ENCODE data around the gene ARHGAP24. TPM values are rescaled to one million over a fixed set of nuclear protein-coding genes. Genes with fewer than 3 reads are reported as not detected.

Gene ARHGAP24
- total and polyA plus RNA-seq, 2 of the 13 experiments (the other 11 are each of a cell fraction or from before 2014, with no cell fraction given), result 0.07 to 0.55 TPM

- no peaks in the 10 kb centered on the region for H4K20me1 ChIP-seq (ENCODE audit: insufficient read depth, low read length)
- no peak overlapping the region for H3K27ac ChIP-seq (ENCODE audit: extremely low read length, insufficient read depth, low read length)
- TF ChIP-seq FOXO1 (CRISPR knock-in tag; IDR thresholded peaks at IDR 0.05), result no peak
- TF ChIP-seq, protein P1, sequence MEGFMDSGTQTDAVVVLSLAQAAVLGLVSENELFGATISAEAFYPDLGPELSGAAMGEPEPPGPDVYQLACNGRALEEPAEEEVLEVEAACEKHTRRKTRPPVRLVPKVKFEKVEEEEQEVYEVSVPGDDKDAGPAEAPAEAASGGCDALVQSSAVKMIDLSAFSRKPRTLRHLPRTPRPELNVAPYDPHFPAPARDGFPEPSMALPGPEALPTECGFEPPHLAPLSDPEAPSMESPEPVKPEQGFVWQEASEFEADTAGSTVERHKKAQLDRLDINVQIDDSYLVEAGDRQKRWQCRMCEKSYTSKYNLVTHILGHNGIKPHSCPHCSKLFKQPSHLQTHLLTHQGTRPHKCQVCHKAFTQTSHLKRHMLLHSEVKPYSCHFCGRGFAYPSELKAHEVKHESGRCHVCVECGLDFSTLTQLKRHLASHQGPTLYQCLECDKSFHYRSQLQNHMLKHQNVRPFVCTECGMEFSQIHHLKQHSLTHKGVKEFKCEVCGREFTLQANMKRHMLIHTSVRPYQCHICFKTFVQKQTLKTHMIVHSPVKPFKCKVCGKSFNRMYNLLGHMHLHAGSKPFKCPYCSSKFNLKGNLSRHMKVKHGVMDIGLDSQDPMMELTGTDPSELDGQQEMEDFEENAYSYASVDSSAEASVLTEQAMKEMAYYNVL (CRISPR knock-in tag; IDR thresholded peaks at IDR 0.05; ENCODE audit: borderline replicate concordance), result no peak
- no peak for TF ChIP-seq CREM (IDR thresholded peaks at IDR 0.05)
- TF ChIP-seq CREM (CRISPR knock-in tag; IDR thresholded peaks at IDR 0.05), result no peak
- TF ChIP-seq KDM3A (CRISPR knock-in tag; IDR thresholded peaks at IDR 0.05; ENCODE audit: low read depth), result no peak
- TF ChIP-seq TCF7 (IDR thresholded peaks at IDR 0.05; ENCODE audit: low read depth), result no peak
- TF ChIP-seq, protein P2, sequence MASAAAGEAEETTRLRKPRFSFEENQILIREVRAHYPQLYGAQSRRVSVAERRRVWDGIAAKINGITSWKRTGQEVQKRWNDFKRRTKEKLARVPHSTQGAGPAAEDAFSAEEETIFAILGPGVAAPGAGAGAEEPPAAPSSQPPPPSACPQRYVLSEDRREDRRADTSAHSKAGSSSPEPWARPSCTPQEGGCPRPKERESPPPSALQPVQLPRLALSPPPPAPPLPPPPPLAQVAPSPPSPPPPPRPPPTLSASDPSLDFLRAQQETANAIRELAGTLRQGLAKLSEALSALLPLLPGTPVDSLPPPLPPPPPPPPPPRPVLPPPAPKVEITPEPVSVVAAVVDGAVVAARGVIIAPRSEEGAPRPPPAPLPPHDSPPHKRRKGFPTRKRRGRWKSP (CRISPR knock-in tag; IDR thresholded peaks at IDR 0.05), result no peak
- TF ChIP-seq ZNF550 (CRISPR knock-in tag; IDR thresholded peaks at IDR 0.05; ENCODE audit: borderline replicate concordance), result no peak
- no peak for TF ChIP-seq ZNF382 (CRISPR knock-in tag; IDR thresholded peaks at IDR 0.05; ENCODE audit: borderline replicate concordance)
- TF ChIP-seq ZNF12 (CRISPR knock-in tag; IDR thresholded peaks at IDR 0.05), result no peak
- TF ChIP-seq SRSF4 (IDR thresholded peaks at IDR 0.05; ENCODE audit: low read depth, low read length, poor library complexity, severe bottlenecking), result no peak
- no peak for TF ChIP-seq MTF1 (CRISPR knock-in tag; IDR thresholded peaks at IDR 0.05)
- TF ChIP-seq, protein P3, sequence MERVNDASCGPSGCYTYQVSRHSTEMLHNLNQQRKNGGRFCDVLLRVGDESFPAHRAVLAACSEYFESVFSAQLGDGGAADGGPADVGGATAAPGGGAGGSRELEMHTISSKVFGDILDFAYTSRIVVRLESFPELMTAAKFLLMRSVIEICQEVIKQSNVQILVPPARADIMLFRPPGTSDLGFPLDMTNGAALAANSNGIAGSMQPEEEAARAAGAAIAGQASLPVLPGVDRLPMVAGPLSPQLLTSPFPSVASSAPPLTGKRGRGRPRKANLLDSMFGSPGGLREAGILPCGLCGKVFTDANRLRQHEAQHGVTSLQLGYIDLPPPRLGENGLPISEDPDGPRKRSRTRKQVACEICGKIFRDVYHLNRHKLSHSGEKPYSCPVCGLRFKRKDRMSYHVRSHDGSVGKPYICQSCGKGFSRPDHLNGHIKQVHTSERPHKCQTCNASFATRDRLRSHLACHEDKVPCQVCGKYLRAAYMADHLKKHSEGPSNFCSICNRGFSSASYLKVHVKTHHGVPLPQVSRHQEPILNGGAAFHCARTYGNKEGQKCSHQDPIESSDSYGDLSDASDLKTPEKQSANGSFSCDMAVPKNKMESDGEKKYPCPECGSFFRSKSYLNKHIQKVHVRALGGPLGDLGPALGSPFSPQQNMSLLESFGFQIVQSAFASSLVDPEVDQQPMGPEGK (CRISPR knock-in tag; IDR thresholded peaks at IDR 0.05), result no peak
- no peak for TF ChIP-seq EZH2 (conservative IDR thresholded peaks at IDR 0.05; ENCODE audit: low read depth, low read length)
- TF ChIP-seq ZNF792 (CRISPR knock-in tag; IDR thresholded peaks at IDR 0.05), result no peak
- no peak for TF ChIP-seq SP5 (CRISPR knock-in tag; IDR thresholded peaks at IDR 0.05; ENCODE audit: borderline replicate concordance, low read depth)
- WGBS (ENCODE audit: low lambda C conversion rate), result 46% methylated on average over 3 of the region's 3 CpGs
- H3K27me3 ChIP-seq (ENCODE audit: control insufficient read depth in 1 of 2, insufficient read depth in 2 of 2, low read length in 2 of 2), result no peaks in the 10 kb centered on the region
- H3K79me2 ChIP-seq (ENCODE audit: insufficient read depth, low read length), result no peaks in the 10 kb centered on the region
- H2AFZ ChIP-seq (ENCODE audit: low read length), result no peak overlapping the region
- ChIA-PET POLR2A (no interaction called here), CTCF (ENCODE audit: low intra/inter-chr PET ratio, low total read pairs) (no interaction called here)
- FAIRE-seq, result no peak
- H3K4me2 ChIP-seq (ENCODE audit: low read depth, low read length), result no peak overlapping the region
- ATAC-seq, result no peak
- no peak for DNase-seq (ENCODE audit: low spot score)
- H3K9me3 ChIP-seq (ENCODE audit: low read length), result no peaks in the 10 kb centered on the region
- no peaks in the 10 kb centered on the region for H3K36me3 ChIP-seq (replicated peaks in 1 of 2; ENCODE audit: control insufficient read depth in 1 of 2, insufficient read depth in 2 of 2, low read length in 2 of 2)
- H3K9ac ChIP-seq (ENCODE audit: insufficient read depth, low read depth, low read length), result no peak overlapping the region
- H3K4me3 ChIP-seq (replicated peaks in 1 of 3; ENCODE audit: insufficient read depth in 1 of 3, low read depth in 2 of 3, low read length in 3 of 3), result no peak overlapping the region
- no TSS peak for BruUV-seq (replicated peaks)
- intact Hi-C loops (cut with micrococcal nuclease; ENCODE audit: unreplicated experiment), result no loop called here
- in situ Hi-C loops (cut with HindIII; ENCODE audit: extremely low pct_ligation_motif_present, low pct_unique_long_range_greater_than_20kb), result no loop called here
- no peaks in the 10 kb centered on the region for H3K4me1 ChIP-seq (ENCODE audit: insufficient read depth, low read length)
Observed at GRCh38 chr4:85889314-85889713, 414.4 kb downstream of the ARHGAP24 start.

Data from HepG2 (cell line).